Lung (tissue), 12 donors: ENCODE results near the gene SPCS1. TPM values are rescaled to one million over a fixed set of nuclear protein-coding genes. Genes with fewer than 3 reads are reported as not detected.

ENCODE experiments used
- ATAC-seq: fragments of 200-7000 bp; cut with Tn5 transposase; one replicate; pipeline ENCODE4 v1.9.1; 2020; ENCODE audit warnings: moderate number of reproducible peaks; ENCODE audit not compliant: insufficient read depth, low FRiP score
- DNase-seq, 3 donors: peaks; one replicate each; pipeline ENCODE4 v3.0.0-alpha.2; 2013 to 2017
- H3K27ac ChIP-seq, 2 donors: one replicate each; pipeline ENCODE4 v1.5.1; 2013; ENCODE audit warnings: mild to moderate bottlenecking in 2 of 2, moderate library complexity in 2 of 2, control low read depth in 1 of 2, inconsistent platforms in 1 of 2, low read depth in 1 of 2, low read length in 1 of 2
- H3K27me3 ChIP-seq, 3 donors: one replicate each; pipeline ENCODE4 v1.5.1; 2013; ENCODE audit warnings: low read length in 2 of 3; ENCODE audit not compliant: control insufficient read depth in 3 of 3, insufficient read depth in 3 of 3
- H3K36me3 ChIP-seq, 4 donors: one replicate each; pipeline ENCODE4 v1.5.1; 2013; ENCODE audit warnings: low read length in 4 of 4, mild to moderate bottlenecking in 1 of 4, moderate library complexity in 1 of 4; ENCODE audit not compliant: control insufficient read depth in 4 of 4, insufficient read depth in 4 of 4
- H3K4me1 ChIP-seq, 5 donors: one replicate each; pipeline ENCODE4 v1.5.1; 2013; ENCODE audit warnings: low read length in 5 of 5, mild to moderate bottlenecking in 2 of 5, moderate library complexity in 1 of 5; ENCODE audit not compliant: control insufficient read depth in 5 of 5, insufficient read depth in 5 of 5
- H3K4me3 ChIP-seq: one replicate; pipeline ENCODE4 v1.5.1; 2013; ENCODE audit warnings: mild to moderate bottlenecking, control low read depth, moderate library complexity
- H3K9ac ChIP-seq, 2 donors: one replicate each; pipeline ENCODE4 v1.5.1; 2013; ENCODE audit warnings: low read length in 2 of 2, control low read depth in 1 of 2; ENCODE audit not compliant: insufficient read depth in 1 of 2
- H3K9me3 ChIP-seq, 4 donors: one replicate each; pipeline ENCODE4 v1.5.1; 2013; ENCODE audit warnings: low read length in 3 of 4, mild to moderate bottlenecking in 1 of 4, moderate library complexity in 1 of 4; ENCODE audit not compliant: control insufficient read depth in 4 of 4, insufficient read depth in 3 of 4
- CTCF ChIP-seq: IDR thresholded peaks from 2 replicates; pipeline ENCODE4 v1.5.1; 2012; ENCODE audit warnings: mild to moderate bottlenecking; ENCODE audit errors: control extremely low read depth, extremely low read depth
- WGBS, 2 donors: extraction: QIAGEN DNeasy Blood & Tissue Kit; methylation state at CpG; one replicate each; pipeline ENCODE4 v1.1.7; 2013; 5-methylcytosine and 5-hydroxymethylcytosine counted together
- polyA plus RNA-seq, 2 donors: library from polyadenylated mRNA; stranded (reverse); fragments of 200-250 nt; gene quantifications; one replicate each; pipeline ENCODE4 v1.2.1, GENCODE V29; 2013
- total RNA-seq, 2 donors: library from RNA; depleted of rRNA in 1 of 2; stranded (reverse); fragments of >200 nt in 1 of 2; gene quantifications; one replicate each; pipeline ENCODE4 v1.2.1, GENCODE V29; 2014 to 2021
- donor health status: control.
- donor health status: control.
- donor health status: Bipolar disorder and iron deficiency.
- donor health status: healthy.
- donor health status: DM: yes; HTN: yes; CAD: no.

The SPCS1 gene
- total and polyA plus RNA-seq, 4 donors = 63.3 to 139 (median 95.7) TPM

- 88 to 93% methylated on average over 3 of the region's 3 CpGs for WGBS, 2 donors
- Histone ChIP-seq H3K4me3 (no peak overlapping the region), H3K36me3 (peaks cover 30 to 61% (median 47%) of the 10 kb centered on the region in 4 donors), H3K27me3 (no peaks in the 10 kb centered on the region), H3K27ac (no peak overlapping the region), H3K9ac (no peak overlapping the region), H3K4me1 (peaks cover 2 to 17% (median 4%) of the 10 kb centered on the region in 5 donors), H3K9me3 (no peaks in the 10 kb centered on the region)
- no peak for DNase-seq
- no peak for TF ChIP-seq CTCF
- no peak for ATAC-seq
These were observed 16.8 kb upstream of the SPCS1 start for GRCh38 chr3:52689151-52689550.

- DNase-seq (no peak), ATAC-seq (no peak)
- no peaks in the 10 kb centered on the region for H3K9me3 ChIP-seq
- H3K9ac ChIP-seq = no peak overlapping the region
- H3K36me3 ChIP-seq = peaks cover 34 to 73% (median 59%) of the 10 kb centered on the region in 4 donors
- no peaks in the 10 kb centered on the region for H3K27me3 ChIP-seq
- H3K4me3 ChIP-seq = no peak overlapping the region
- no peak overlapping the region for H3K27ac ChIP-seq
- 96 to 97% methylated on average over 2 of the region's 2 CpGs for WGBS, 2 donors
- peaks cover 0 to 10% (median 4%) of the 10 kb centered on the region in 5 donors for H3K4me1 ChIP-seq
- no peak for TF ChIP-seq CTCF
These were observed 15.3 kb upstream of the SPCS1 start for GRCh38 chr3:52690560-52690959.

- H3K9ac ChIP-seq = no peak overlapping the region
- no peak for DNase-seq
- H3K4me1 ChIP-seq = no peaks in the 10 kb centered on the region
- H3K36me3 ChIP-seq = peaks cover 38 to 84% (median 73%) of the 10 kb centered on the region in 4 donors
- no peak overlapping the region for H3K27ac ChIP-seq
- no peak for ATAC-seq
- no peak overlapping the region for H3K4me3 ChIP-seq
- no peak for TF ChIP-seq CTCF
- H3K27me3 ChIP-seq = no peaks in the 10 kb centered on the region
- H3K9me3 ChIP-seq = no peaks in the 10 kb centered on the region
These were observed 12.8 kb upstream of the SPCS1 start for GRCh38 chr3:52693071-52693470.

- Histone ChIP-seq H3K9ac (no peak overlapping the region), H3K27ac (no peak overlapping the region), H3K4me3 (no peak overlapping the region), H3K36me3 (peaks cover 28 to 70% (median 62%) of the 10 kb centered on the region in 4 donors), H3K9me3 (no peaks in the 10 kb centered on the region), H3K27me3 (no peaks in the 10 kb centered on the region), H3K4me1 (no peaks in the 10 kb centered on the region)
- 75 to 93% methylated on average over 7 of the region's 7 CpGs for WGBS, 2 donors
- DNase-seq = no peak
- ATAC-seq = no peak
- no peak for TF ChIP-seq CTCF
These were observed 11.2 kb upstream of the SPCS1 start for GRCh38 chr3:52694528-52695189.
